Measurements from ENCODE around the gene AZIN2.

Gene AZIN2

DNA sequence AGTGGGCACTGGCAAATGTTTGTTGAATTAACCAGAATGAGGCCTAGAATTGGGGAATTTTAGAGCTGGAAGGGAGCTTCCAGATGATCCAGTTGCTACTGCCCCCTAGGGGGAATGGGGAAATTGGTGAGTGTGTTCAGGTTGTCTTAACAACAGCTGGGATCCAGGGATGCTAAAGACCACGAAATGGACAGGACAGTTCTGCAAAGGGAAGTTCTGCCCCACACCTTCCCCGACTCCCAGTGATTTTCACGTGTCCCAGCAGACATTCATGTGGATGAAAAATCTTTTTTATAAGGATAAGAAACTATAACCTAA is 67.0 kb downstream of the AZIN2 start:
- H2AFZ ChIP-seq (ENCODE audit: low read depth, low read length): no peak overlapping the region
- peaks cover 27% of the 10 kb centered on the region for H3K4me1 ChIP-seq (ENCODE audit: insufficient read depth, low read length)
- peaks cover 27% of the 10 kb centered on the region for H3K36me3 ChIP-seq (ENCODE audit: insufficient read depth, low read length)
- no peaks in the 10 kb centered on the region for H3K9me3 ChIP-seq (ENCODE audit: low read length)
- H3K27me3 ChIP-seq (ENCODE audit: insufficient read depth, low read length): no peaks in the 10 kb centered on the region
- no peak overlapping the region for H3K4me3 ChIP-seq (ENCODE audit: low read length)

DNA sequence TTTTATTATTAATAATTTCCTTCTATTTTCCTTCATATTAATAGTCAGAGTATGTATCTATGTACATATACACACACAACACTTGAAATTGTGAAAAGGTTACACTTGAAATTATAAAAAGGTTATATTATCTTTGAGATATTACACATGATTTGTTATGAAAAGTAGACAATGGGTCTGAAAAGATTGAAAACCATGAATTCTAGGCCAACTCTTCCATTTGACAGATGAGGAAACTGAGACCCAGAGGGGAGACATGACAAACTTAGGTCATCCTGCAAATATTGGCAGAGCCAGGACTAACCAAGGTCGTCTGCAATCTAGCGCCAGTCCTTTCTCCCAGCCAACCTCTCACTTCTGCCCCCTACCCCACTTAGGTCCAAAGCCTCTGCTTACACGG is 67.7 kb downstream of the AZIN2 start:
- Histone ChIP-seq H2AFZ (ENCODE audit: low read depth, low read length) (no peak overlapping the region), H3K9me3 (ENCODE audit: low read length) (no peaks in the 10 kb centered on the region), H3K4me1 (ENCODE audit: insufficient read depth, low read length) (peaks cover 33% of the 10 kb centered on the region), H3K36me3 (ENCODE audit: insufficient read depth, low read length) (peaks cover 27% of the 10 kb centered on the region), H3K4me3 (ENCODE audit: low read length) (no peak overlapping the region), H3K27me3 (ENCODE audit: insufficient read depth, low read length) (no peaks in the 10 kb centered on the region)

DNA sequence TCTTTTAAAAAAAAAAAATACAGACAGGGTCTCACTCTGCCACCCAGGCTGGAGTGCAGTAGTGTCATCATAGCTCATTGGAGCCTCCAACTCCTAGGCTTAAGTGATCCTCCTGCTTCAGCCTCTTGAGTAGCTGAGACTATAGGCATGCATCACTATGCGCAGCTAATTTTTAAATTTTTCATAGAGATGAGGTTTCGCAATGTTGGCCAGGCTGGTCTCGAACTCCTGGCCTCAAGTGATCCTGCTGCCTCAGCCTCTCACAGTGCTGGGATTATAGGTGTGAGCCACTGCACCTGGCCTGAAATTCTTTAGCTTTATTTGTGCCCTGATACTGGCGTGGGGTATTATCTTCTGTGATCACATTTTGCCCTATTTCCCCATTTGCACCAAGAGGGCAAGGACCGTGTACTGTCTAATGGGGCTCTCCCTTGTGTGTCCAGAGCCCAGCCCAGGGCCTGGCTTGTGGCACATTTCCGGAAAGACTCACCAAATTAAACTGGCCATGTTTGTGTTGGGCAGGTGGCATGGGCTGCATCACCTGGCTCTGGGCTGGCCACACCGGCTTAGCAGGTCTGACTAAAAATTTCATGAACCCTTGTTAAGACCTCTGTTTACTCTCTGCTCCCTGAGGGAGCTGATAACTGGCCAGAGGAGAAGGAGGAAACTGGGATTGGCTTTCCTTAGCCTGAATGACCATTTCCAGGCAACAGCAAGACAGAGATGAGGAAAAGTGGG is 68.7 kb downstream of the AZIN2 start:
- Histone ChIP-seq H3K9me3 (ENCODE audit: low read length) (no peaks in the 10 kb centered on the region), H2AFZ (ENCODE audit: low read depth, low read length) (no peak overlapping the region), H3K36me3 (ENCODE audit: insufficient read depth, low read length) (peaks cover 27% of the 10 kb centered on the region), H3K4me3 (ENCODE audit: low read length) (no peak overlapping the region), H3K27me3 (ENCODE audit: insufficient read depth, low read length) (no peaks in the 10 kb centered on the region), H3K4me1 (ENCODE audit: insufficient read depth, low read length) (peaks cover 36% of the 10 kb centered on the region)

GRCh38 chr1:33150522-33150921 is 69.6 kb downstream of the AZIN2 start:
- H3K27me3 ChIP-seq (ENCODE audit: insufficient read depth, low read length): no peaks in the 10 kb centered on the region
- no peaks in the 10 kb centered on the region for H3K9me3 ChIP-seq (ENCODE audit: low read length)
- no peak overlapping the region for H2AFZ ChIP-seq (ENCODE audit: low read depth, low read length)
- no peak overlapping the region for H3K4me3 ChIP-seq (ENCODE audit: low read length)
- H3K36me3 ChIP-seq (ENCODE audit: insufficient read depth, low read length): peaks cover 27% of the 10 kb centered on the region
- peaks cover 36% of the 10 kb centered on the region for H3K4me1 ChIP-seq (ENCODE audit: insufficient read depth, low read length)

DNA sequence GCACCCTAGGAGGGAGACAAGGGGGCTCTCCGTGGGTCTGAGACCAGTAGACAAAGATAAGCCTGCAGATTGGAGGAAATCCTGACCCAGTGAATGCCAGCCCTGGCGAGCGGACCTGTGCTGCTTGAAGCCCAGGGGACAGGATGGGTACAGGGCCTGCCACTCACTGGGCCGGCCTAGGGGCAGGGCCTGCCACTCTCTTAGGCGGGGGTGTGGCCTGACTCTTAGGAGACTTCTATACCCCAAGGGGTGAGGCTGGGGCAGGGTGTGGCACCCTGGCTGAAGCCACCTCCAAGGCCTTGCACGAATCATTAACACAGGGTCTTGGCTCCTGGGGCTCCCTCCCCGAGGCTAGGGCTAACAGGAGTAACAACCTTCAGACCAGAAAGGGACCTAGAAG is 70.2 kb downstream of the AZIN2 start:
- Histone ChIP-seq H3K9me3 (ENCODE audit: low read length) (no peaks in the 10 kb centered on the region), H3K4me3 (ENCODE audit: low read length) (no peak overlapping the region), H3K36me3 (ENCODE audit: insufficient read depth, low read length) (peaks cover 24% of the 10 kb centered on the region), H2AFZ (ENCODE audit: low read depth, low read length) (no peak overlapping the region), H3K4me1 (ENCODE audit: insufficient read depth, low read length) (peaks cover 36% of the 10 kb centered on the region), H3K27me3 (ENCODE audit: insufficient read depth, low read length) (no peaks in the 10 kb centered on the region)

- H2AFZ ChIP-seq (ENCODE audit: low read depth, low read length): no peak overlapping the region
- H3K4me1 ChIP-seq (ENCODE audit: insufficient read depth, low read length): peaks cover 36% of the 10 kb centered on the region
These were observed 71.9 kb downstream of the AZIN2 start for GRCh38 chr1:33152685-33153432.

GRCh38 chr1:33153650-33154049 is 72.7 kb downstream of the AZIN2 start:
- H2AFZ ChIP-seq (ENCODE audit: low read depth, low read length): no peak overlapping the region
- peaks cover 19% of the 10 kb centered on the region for H3K36me3 ChIP-seq (ENCODE audit: insufficient read depth, low read length)
- no peak overlapping the region for H3K4me3 ChIP-seq (ENCODE audit: low read length)
- no peaks in the 10 kb centered on the region for H3K27me3 ChIP-seq (ENCODE audit: insufficient read depth, low read length)
- H3K4me1 ChIP-seq (ENCODE audit: insufficient read depth, low read length): peaks cover 36% of the 10 kb centered on the region
- H3K9me3 ChIP-seq (ENCODE audit: low read length): no peaks in the 10 kb centered on the region

More at GRCh38 chr1:33152685-33153432, 71.9 kb downstream of the AZIN2 start:
- Histone ChIP-seq H3K27me3 (ENCODE audit: insufficient read depth, low read length) (no peaks in the 10 kb centered on the region), H3K9me3 (ENCODE audit: low read length) (no peaks in the 10 kb centered on the region), H3K36me3 (ENCODE audit: insufficient read depth, low read length) (peaks cover 11% of the 10 kb centered on the region), H3K4me3 (ENCODE audit: low read length) (no peak overlapping the region)

- H3K9me3 ChIP-seq (ENCODE audit: low read length): no peaks in the 10 kb centered on the region
- H2AFZ ChIP-seq (ENCODE audit: low read depth, low read length): no peak overlapping the region
- H3K27me3 ChIP-seq (ENCODE audit: insufficient read depth, low read length): no peaks in the 10 kb centered on the region
- peaks cover 38% of the 10 kb centered on the region for H3K4me1 ChIP-seq (ENCODE audit: insufficient read depth, low read length)
- no peak overlapping the region for H3K4me3 ChIP-seq (ENCODE audit: low read length)
- peaks cover 16% of the 10 kb centered on the region for H3K36me3 ChIP-seq (ENCODE audit: insufficient read depth, low read length)
These were observed 75.1 kb downstream of the AZIN2 start for GRCh38 chr1:33155877-33156538.

DNA sequence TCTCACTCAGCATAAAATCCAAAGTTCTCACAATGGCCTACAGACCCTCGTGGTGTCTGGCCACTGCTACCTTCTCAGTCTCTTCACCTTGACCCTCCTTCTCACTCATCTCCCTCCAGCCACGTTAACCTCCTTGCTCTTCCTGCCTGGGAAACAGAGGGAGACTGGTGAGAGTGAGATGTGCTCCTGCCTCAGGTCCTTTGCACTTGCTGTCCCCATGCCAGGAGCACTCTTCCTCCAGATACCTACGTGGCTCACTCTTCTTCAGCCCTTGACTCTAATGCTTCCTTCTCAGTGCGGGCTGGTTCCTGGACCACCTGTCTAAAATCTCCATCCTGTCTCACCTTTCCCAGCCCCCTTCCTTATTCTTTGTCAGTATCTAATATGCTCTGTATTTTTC is 76.2 kb downstream of the AZIN2 start:
- Histone ChIP-seq H3K4me1 (ENCODE audit: insufficient read depth, low read length) (peaks cover 38% of the 10 kb centered on the region), H3K36me3 (ENCODE audit: insufficient read depth, low read length) (peaks cover 16% of the 10 kb centered on the region), H3K27me3 (ENCODE audit: insufficient read depth, low read length) (no peaks in the 10 kb centered on the region), H3K4me3 (ENCODE audit: low read length) (no peak overlapping the region), H3K9me3 (ENCODE audit: low read length) (no peaks in the 10 kb centered on the region), H2AFZ (ENCODE audit: low read depth, low read length) (no peak overlapping the region)

DNA sequence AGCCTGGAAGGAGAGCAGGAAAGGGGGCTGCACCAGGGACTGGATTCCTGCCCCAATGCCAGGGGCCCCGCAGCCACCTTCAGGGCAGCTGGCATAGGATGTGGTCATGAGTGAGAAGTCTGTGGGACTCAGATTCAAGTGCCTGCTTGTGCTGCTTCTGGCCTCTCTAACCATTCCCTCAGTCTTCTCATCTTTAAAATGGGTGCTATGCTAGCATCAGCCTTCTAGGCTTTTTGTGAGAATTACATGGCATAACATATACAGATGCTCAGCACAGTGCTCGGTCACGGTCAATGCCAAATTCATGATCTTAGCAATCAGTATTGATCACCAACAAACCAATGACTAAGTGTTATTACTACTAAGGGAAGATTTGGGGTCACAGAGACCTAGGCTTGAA is 77.4 kb downstream of the AZIN2 start:
- Histone ChIP-seq H3K9me3 (ENCODE audit: low read length) (no peaks in the 10 kb centered on the region), H3K27me3 (ENCODE audit: insufficient read depth, low read length) (no peaks in the 10 kb centered on the region), H2AFZ (ENCODE audit: low read depth, low read length) (no peak overlapping the region), H3K4me3 (ENCODE audit: low read length) (no peak overlapping the region), H3K36me3 (ENCODE audit: insufficient read depth, low read length) (peaks cover 16% of the 10 kb centered on the region), H3K4me1 (ENCODE audit: insufficient read depth, low read length) (peaks cover 36% of the 10 kb centered on the region)

- Histone ChIP-seq H3K4me3 (ENCODE audit: low read length) (no peak overlapping the region), H3K9me3 (ENCODE audit: low read length) (no peaks in the 10 kb centered on the region), H3K27me3 (ENCODE audit: insufficient read depth, low read length) (no peaks in the 10 kb centered on the region), H2AFZ (ENCODE audit: low read depth, low read length) (no peak overlapping the region), H3K4me1 (ENCODE audit: insufficient read depth, low read length) (peaks cover 43% of the 10 kb centered on the region), H3K36me3 (ENCODE audit: insufficient read depth, low read length) (peaks cover 16% of the 10 kb centered on the region)
These were observed 78.6 kb downstream of the AZIN2 start for GRCh38 chr1:33159577-33159976.

DNA sequence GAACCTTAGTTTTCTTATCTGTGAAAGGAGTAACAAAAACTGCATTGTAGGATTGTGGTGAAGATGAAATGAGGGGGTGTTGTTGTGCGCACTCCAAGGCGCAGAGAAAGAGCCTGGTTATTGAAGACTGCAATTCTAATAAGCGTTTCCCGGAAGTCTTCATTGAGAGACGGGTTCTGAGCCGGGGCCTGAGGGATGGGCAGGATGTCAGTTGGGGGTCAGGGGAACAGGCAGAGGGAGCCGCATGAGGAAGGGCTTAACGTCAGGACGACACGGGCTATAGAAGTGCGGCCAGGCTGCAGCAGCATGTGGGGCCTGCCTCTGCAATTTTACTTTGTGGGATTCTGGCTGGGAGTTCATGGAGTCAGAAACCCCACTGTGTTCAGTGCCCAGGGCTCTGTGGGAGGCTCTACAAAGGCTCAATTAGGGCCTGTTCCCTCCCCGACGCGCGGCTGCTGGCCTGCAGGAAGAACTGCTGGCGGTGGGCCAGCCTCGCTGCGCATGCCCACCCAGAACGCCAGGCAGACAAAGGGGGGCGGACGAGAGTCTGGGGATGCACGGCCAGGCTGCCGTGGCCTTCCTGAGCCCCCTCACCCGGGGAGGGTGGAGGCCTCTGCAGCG is 80.2 kb downstream of the AZIN2 start:
- Histone ChIP-seq H2AFZ (ENCODE audit: low read depth, low read length) (peak overlapping the region; percentile 17), H3K9me3 (ENCODE audit: low read length) (peaks cover 5% of the 10 kb centered on the region), H3K27me3 (ENCODE audit: insufficient read depth, low read length) (no peaks in the 10 kb centered on the region), H3K4me1 (ENCODE audit: insufficient read depth, low read length) (peaks cover 44% of the 10 kb centered on the region), H3K4me3 (ENCODE audit: low read length) (peak overlapping the region; percentile 6), H3K36me3 (ENCODE audit: insufficient read depth, low read length) (peaks cover 13% of the 10 kb centered on the region)

GRCh38 chr1:33162141-33162540 is 81.2 kb downstream of the AZIN2 start:
- Histone ChIP-seq H3K27me3 (ENCODE audit: insufficient read depth, low read length) (no peaks in the 10 kb centered on the region), H2AFZ (ENCODE audit: low read depth, low read length) (no peak overlapping the region), H3K9me3 (ENCODE audit: low read length) (peaks cover 5% of the 10 kb centered on the region), H3K4me3 (ENCODE audit: low read length) (no peak overlapping the region), H3K4me1 (ENCODE audit: insufficient read depth, low read length) (peaks cover 44% of the 10 kb centered on the region), H3K36me3 (ENCODE audit: insufficient read depth, low read length) (peaks cover 13% of the 10 kb centered on the region)
